ENCODE measurements around the gene SF3B2.

- TF ChIP-seq POLR2A (IDR thresholded peaks at IDR 0.05) (no peak), CTCF (IDR thresholded peaks at IDR 0.05) (no peak)
These were observed 48.9 kb downstream of the SF3B2 start for GRCh38 chr11:66101066-66101464.
